Measurements from ENCODE around the gene TSPOAP1.
"Not testable (repeated sequence)": the region's sequence is repeated elsewhere in the genome, so short reads cannot be mapped to it uniquely, and the experiment has no call there.

Gene TSPOAP1

GRCh38 chr17:58360296-58361063 lies 31.9 kb upstream of the TSPOAP1 start:
- no peak for DNase-seq (ENCODE audit: low read depth in 3 of 3)

- DNase-seq (ENCODE audit: low read depth in 3 of 3), result no peak
Measured at GRCh38 chr17:58358408-58359172, 30.0 kb upstream of the TSPOAP1 start.

GRCh38 chr17:58357312-58358297 lies 29.0 kb upstream of the TSPOAP1 start:
- no peak for DNase-seq (ENCODE audit: low read depth in 3 of 3)

- no peak for DNase-seq (ENCODE audit: low read depth in 3 of 3)
Measured at GRCh38 chr17:58356231-58356630, 27.6 kb upstream of the TSPOAP1 start.

GRCh38 chr17:58354541-58355216 lies 26.1 kb upstream of the TSPOAP1 start:
- no peak for DNase-seq (ENCODE audit: low read depth in 3 of 3)

GRCh38 chr17:58353389-58353825 lies 24.8 kb upstream of the TSPOAP1 start:
- no peak for DNase-seq (ENCODE audit: low read depth in 3 of 3)

GRCh38 chr17:58352596-58353388 lies 24.2 kb upstream of the TSPOAP1 start:
- no peak for DNase-seq (ENCODE audit: low read depth in 3 of 3)

- DNase-seq (ENCODE audit: low read depth in 3 of 3), result peak; percentile 84 to 90 (median 88)
Measured at GRCh38 chr17:58351831-58352595, 23.4 kb upstream of the TSPOAP1 start, which contains the start of gene SUPT4H1. Gene SUPT4H1, minus strand, starts transcription at chr17:58352201. Its CDS starts 66 bp downstream, at chr17:58352135.

GRCh38 chr17:58351182-58351581 lies 22.6 kb upstream of the TSPOAP1 start:
- DNase-seq (ENCODE audit: low read depth in 3 of 3), result no peak

GRCh38 chr17:58348038-58348437 lies 19.4 kb upstream of the TSPOAP1 start:
- DNase-seq (ENCODE audit: low read depth in 3 of 3), result no peak

GRCh38 chr17:58345500-58345899 lies 16.9 kb upstream of the TSPOAP1 start:
- DNase-seq (ENCODE audit: low read depth in 3 of 3), result no peak

GRCh38 chr17:58344791-58345157 lies 16.2 kb upstream of the TSPOAP1 start:
- DNase-seq (ENCODE audit: low read depth in 3 of 3), result peak in 1 of 3 donors; percentile 47

GRCh38 chr17:58344047-58344790 lies 15.6 kb upstream of the TSPOAP1 start:
- peak in 2 of 3 donors; percentile 82 to 92 for DNase-seq (ENCODE audit: low read depth in 3 of 3)

GRCh38 chr17:58343131-58343530 lies 14.5 kb upstream of the TSPOAP1 start:
- DNase-seq (ENCODE audit: low read depth in 3 of 3), result no peak

GRCh38 chr17:58341861-58342475 lies 13.4 kb upstream of the TSPOAP1 start:
- no peak for DNase-seq (ENCODE audit: low read depth in 3 of 3)

GRCh38 chr17:58341136-58341860 lies 12.7 kb upstream of the TSPOAP1 start:
- not testable (repeated sequence) for DNase-seq (ENCODE audit: low read depth in 3 of 3)

- DNase-seq (ENCODE audit: low read depth in 3 of 3), result no peak
Measured at GRCh38 chr17:58340405-58340876, 11.8 kb upstream of the TSPOAP1 start.

Data from stimulated activated CD4-positive, alpha-beta T cell treated with anti-CD3 and anti-CD28 coated beads, TNF-alpha, amount 100 ng/mL, for 48 hours (primary cell).